ENCODE measurements around the gene IRF6. TPM values are rescaled to one million over a fixed set of nuclear protein-coding genes. Genes with fewer than 3 reads are reported as not detected.

IRF6 gene
- total RNA-seq, 1 experiment from 2014 or later = 35.2 TPM

- no TSS peak for BruUV-seq (replicated peaks)
- Histone ChIP-seq H3K27ac (ENCODE audit: low read depth, low read length) (no peak overlapping the region), H3K4me1 (ENCODE audit: control insufficient read depth in 1 of 2, insufficient read depth in 2 of 2, low read length in 2 of 2) (no peaks in the 10 kb centered on the region), H3K79me2 (ENCODE audit: insufficient read depth, low read length) (no peaks in the 10 kb centered on the region), H4K20me1 (ENCODE audit: insufficient read depth) (no peaks in the 10 kb centered on the region), H3K4me3 (replicated peaks in 1 of 2; ENCODE audit: low read depth in 1 of 2, low read length in 2 of 2) (no peak overlapping the region), H3K36me3 (ENCODE audit: control insufficient read depth in 1 of 2, insufficient read depth in 2 of 2, low read length in 2 of 2) (no peaks in the 10 kb centered on the region), H3K9ac (ENCODE audit: low read length) (no peak overlapping the region), H3K4me2 (ENCODE audit: low read length) (no peak overlapping the region), H2AFZ (ENCODE audit: low read depth, low read length, poor library complexity, severe bottlenecking) (no peak overlapping the region), H3K27me3 (ENCODE audit: insufficient read depth, low read length) (no peaks in the 10 kb centered on the region), H3K9me3 (ENCODE audit: control insufficient read depth in 1 of 2, insufficient read depth in 1 of 2, low read depth in 1 of 2, low read length in 2 of 2) (no peaks in the 10 kb centered on the region; a peak in 1 of 4 replicates), H3K9me2 (ENCODE audit: insufficient read depth) (no peaks in the 10 kb centered on the region)
- no peak for DNase-seq (ENCODE audit: low read depth, low spot score)
- ATAC-seq = no peak
- no peak for TF ChIP-seq JUND (IDR thresholded peaks at IDR 0.05)
- TF ChIP-seq ZFX (IDR thresholded peaks at IDR 0.05) = no peak
- no peak for TF ChIP-seq FOSL1 (IDR thresholded peaks at IDR 0.05; ENCODE audit: low read depth)
- no peak for TF ChIP-seq POLR2A (IDR thresholded peaks at IDR 0.05; ENCODE audit: borderline replicate concordance, extremely low read depth, insufficient read depth, insufficient read length)
- TF ChIP-seq POLR2AphosphoS5 (IDR thresholded peaks at IDR 0.05; ENCODE audit: low read depth, low read length) = no peak
- no peak for TF ChIP-seq SIN3A (IDR thresholded peaks at IDR 0.05; ENCODE audit: low read depth)
- no peak for TF ChIP-seq SP1 (IDR thresholded peaks at IDR 0.05; ENCODE audit: low read depth)
- TF ChIP-seq YY1 (IDR thresholded peaks at IDR 0.05; ENCODE audit: extremely low read depth, insufficient replicate concordance, low read depth, low read length) = no peak
- ChIA-PET POLR2A (no interaction called here), RAD21 (ENCODE audit: low non-redundant PET in 1 of 2, low total read pairs in 2 of 2, uncharacterized antibody in 2 of 2, unreplicated experiment in 2 of 2) (no interaction called here), CTCF (interaction anchor here (1.5 kb wide), 1 partner anchor 28 kb away, joined by 4 read pairs; no protein-coding TSS in a partner anchor)
- intact Hi-C loops (cut with micrococcal nuclease) = no loop called here
Observed at GRCh38 chr1:209775678-209776077, 30.3 kb downstream of the IRF6 start.

GRCh38 chr1:209774592-209774991 lies 31.4 kb downstream of the IRF6 start:
- H3K27ac ChIP-seq (ENCODE audit: low read depth, low read length) = no peak overlapping the region
- no peaks in the 10 kb centered on the region for H3K36me3 ChIP-seq (ENCODE audit: control insufficient read depth in 1 of 2, insufficient read depth in 2 of 2, low read length in 2 of 2)
- no peaks in the 10 kb centered on the region for H3K79me2 ChIP-seq (ENCODE audit: insufficient read depth, low read length)
- no peak overlapping the region for H2AFZ ChIP-seq (ENCODE audit: low read depth, low read length, poor library complexity, severe bottlenecking)
- ATAC-seq (no peak), DNase-seq (ENCODE audit: low read depth, low spot score) (no peak)
- no peaks in the 10 kb centered on the region for H3K9me2 ChIP-seq (ENCODE audit: insufficient read depth)
- no peak overlapping the region for H3K9ac ChIP-seq (ENCODE audit: low read length)
- ChIA-PET CTCF (interaction anchor here (1.5 kb wide), 1 partner anchor 27 kb away, joined by 4 read pairs; no protein-coding TSS in a partner anchor), POLR2A (no interaction called here), RAD21 (ENCODE audit: low non-redundant PET in 1 of 2, low total read pairs in 2 of 2, uncharacterized antibody in 2 of 2, unreplicated experiment in 2 of 2) (no interaction called here)
- no peaks in the 10 kb centered on the region for H3K27me3 ChIP-seq (ENCODE audit: insufficient read depth, low read length)
- H3K4me2 ChIP-seq (ENCODE audit: low read length) = no peak overlapping the region
- no peaks in the 10 kb centered on the region; a peak in 1 of 4 replicates for H3K9me3 ChIP-seq (ENCODE audit: control insufficient read depth in 1 of 2, insufficient read depth in 1 of 2, low read depth in 1 of 2, low read length in 2 of 2)
- no peaks in the 10 kb centered on the region for H4K20me1 ChIP-seq (ENCODE audit: insufficient read depth)
- H3K4me1 ChIP-seq (ENCODE audit: control insufficient read depth in 1 of 2, insufficient read depth in 2 of 2, low read length in 2 of 2) = no peaks in the 10 kb centered on the region
- BruUV-seq (replicated peaks) = no TSS peak
- intact Hi-C loops (cut with micrococcal nuclease) = no loop called here
- H3K4me3 ChIP-seq (replicated peaks in 1 of 2; ENCODE audit: low read depth in 1 of 2, low read length in 2 of 2) = no peak overlapping the region
- no peak for TF ChIP-seq POLR2A (IDR thresholded peaks at IDR 0.05; ENCODE audit: borderline replicate concordance, extremely low read depth, insufficient read depth, insufficient read length)
- no peak for TF ChIP-seq ZNF274 (IDR thresholded peaks at IDR 0.05; ENCODE audit: low read depth, low read length)
- no peak for TF ChIP-seq SRF (IDR thresholded peaks at IDR 0.05; ENCODE audit: low read depth)
- no peak for TF ChIP-seq EZH2 (IDR thresholded peaks at IDR 0.05)
- TF ChIP-seq JUND (IDR thresholded peaks at IDR 0.05) = no peak
- no peak for TF ChIP-seq MAX (IDR thresholded peaks at IDR 0.05)
- no peak for TF ChIP-seq CEBPB (IDR thresholded peaks at IDR 0.05; ENCODE audit: low read depth)
- no peak for TF ChIP-seq POLR2AphosphoS5 (IDR thresholded peaks at IDR 0.05; ENCODE audit: low read depth, low read length)
- no peak for TF ChIP-seq ZBTB33 (IDR thresholded peaks at IDR 0.05; ENCODE audit: extremely low read depth, insufficient replicate concordance, low read length)
- no peak for TF ChIP-seq RAD21 (IDR thresholded peaks at IDR 0.05; ENCODE audit: low read depth)
- TF ChIP-seq EGR1 (IDR thresholded peaks at IDR 0.05; ENCODE audit: low read depth) = no peak
- no peak for TF ChIP-seq TCF7L2 (IDR thresholded peaks at IDR 0.05; ENCODE audit: borderline replicate concordance, extremely low read depth, insufficient read depth, insufficient read length)
- TF ChIP-seq SP1 (IDR thresholded peaks at IDR 0.05; ENCODE audit: low read depth) = no peak
- no peak for TF ChIP-seq SIN3A (IDR thresholded peaks at IDR 0.05; ENCODE audit: low read depth)
- TF ChIP-seq ZFX (IDR thresholded peaks at IDR 0.05) = no peak
- no peak for TF ChIP-seq CBX3 (IDR thresholded peaks at IDR 0.05; ENCODE audit: low read depth)
